H1 (cell line): ENCODE measurements around the gene POC1B. TPM values are rescaled to one million over a fixed set of nuclear protein-coding genes. Genes with fewer than 3 reads are reported as not detected.

Experiments used
- CBX5 ChIP-seq: fragments of 300-800, 300-1000 bp; sonication (generic); IDR thresholded peaks from 2 replicates; pipeline ENCODE4 v1.7.1; 2016; ENCODE audit warnings: antibody characterized with exemption, low read length, low read depth
- CBX8 ChIP-seq: fragments of 300-800, 300-1000 bp; sonication (generic); IDR thresholded peaks from 2 replicates; pipeline ENCODE4 v1.7.1; 2016; ENCODE audit warnings: low read depth, low read length, borderline replicate concordance
- CEBPB ChIP-seq: IDR thresholded peaks from 2 replicates; pipeline ENCODE4 v1.6.1; 2012; ENCODE audit warnings: low read depth, low read length
- CHD7 ChIP-seq: fragments of 300-600 bp; sonication (generic); IDR thresholded peaks from 2 replicates; pipeline ENCODE4 v1.7.1; 2012; ENCODE audit warnings: low read length, moderate library complexity, mild to moderate bottlenecking, inconsistent platforms; ENCODE audit not compliant: insufficient replicate concordance
- KDM1A ChIP-seq: fragments of 200-600, 300-600 bp; sonication (generic); IDR thresholded peaks from 2 replicates; pipeline ENCODE4 v1.7.1; 2016; ENCODE audit warnings: mild to moderate bottlenecking, low read length, borderline replicate concordance
- POU5F1 ChIP-seq: IDR thresholded peaks from 2 replicates; pipeline ENCODE4 v1.6.1; 2011; ENCODE audit warnings: low read depth, mild to moderate bottlenecking, low read length, moderate library complexity
- RXRA ChIP-seq: IDR thresholded peaks from 2 replicates; pipeline ENCODE4 v1.6.1; 2011; ENCODE audit warnings: low read depth, mild to moderate bottlenecking, low read length, moderate library complexity; ENCODE audit not compliant: insufficient read depth
- SIX5 ChIP-seq: IDR thresholded peaks from 2 replicates; pipeline ENCODE4 v1.6.1; 2011; ENCODE audit warnings: mild to moderate bottlenecking, low read depth, low read length
- polyA plus RNA-seq, 7 experiments: library from polyadenylated mRNA; depleted of rRNA in 3 of 7; stranded (reverse) in 5 of 7; unstranded in 2 of 7; fragments of >200 nt in 5 of 7; fragments of 200-250 nt in 2 of 7; gene quantifications; 1 replicate in 5 of 7; 2 replicates in 1 of 7; 4 replicates in 1 of 7; pipeline versions ENCODE4 v1.2.1 to v1.2.3, GENCODE V29; 2011 to 2013; ENCODE audit warnings: missing spikeins in 2 of 7, mixed read lengths in 2 of 7
- total RNA-seq: library from RNA; stranded (reverse); fragmentation: NEBNext Ultra II Directional; extraction: Animal tissue kit (Norgen Biotek cat#: 25700); gene quantifications from 2 replicates; pipeline ENCODE4 v1.2.1, GENCODE V29; 2021
- TF ChIP-seq, protein P1 (sequence below): IDR thresholded peaks from 2 replicates; pipeline ENCODE4 v1.6.1; 2012; ENCODE audit warnings: low read length, inconsistent platforms

POC1B gene
- total and polyA plus RNA-seq, 2 of the 8 experiments (the other 6 are each of a cell fraction or from before 2014, with no cell fraction given): 7.5 to 16.3 TPM

- TF ChIP-seq CHD7 (no peak), SIX5 (no peak), POU5F1 (no peak), RXRA (no peak), CBX5 (no peak), KDM1A (no peak), CBX8 (no peak), CEBPB (no peak)
- TF ChIP-seq, protein P1, sequence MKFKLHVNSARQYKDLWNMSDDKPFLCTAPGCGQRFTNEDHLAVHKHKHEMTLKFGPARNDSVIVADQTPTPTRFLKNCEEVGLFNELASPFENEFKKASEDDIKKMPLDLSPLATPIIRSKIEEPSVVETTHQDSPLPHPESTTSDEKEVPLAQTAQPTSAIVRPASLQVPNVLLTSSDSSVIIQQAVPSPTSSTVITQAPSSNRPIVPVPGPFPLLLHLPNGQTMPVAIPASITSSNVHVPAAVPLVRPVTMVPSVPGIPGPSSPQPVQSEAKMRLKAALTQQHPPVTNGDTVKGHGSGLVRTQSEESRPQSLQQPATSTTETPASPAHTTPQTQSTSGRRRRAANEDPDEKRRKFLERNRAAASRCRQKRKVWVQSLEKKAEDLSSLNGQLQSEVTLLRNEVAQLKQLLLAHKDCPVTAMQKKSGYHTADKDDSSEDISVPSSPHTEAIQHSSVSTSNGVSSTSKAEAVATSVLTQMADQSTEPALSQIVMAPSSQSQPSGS: no peak
Observed at GRCh38 chr12:89559753-89560152, 33.9 kb upstream of the POC1B start (continued).
